Thyroid gland (tissue), 4 donors: ENCODE measurements around the gene DNAAF1.

ENCODE experiments used
- POLR2A ChIP-seq, 2 donors: fragments of 450-650 bp; IDR thresholded peaks; one replicate each; pipeline ENCODE4 v1.6.1; 2017; ENCODE audit warnings: antibody characterized with exemption in 2 of 2, mild to moderate bottlenecking in 2 of 2, moderate library complexity in 1 of 2
- TF ChIP-seq, protein P1 (sequence below), 6 experiments: fragments of 200-600 bp in 3 of 6; fragments of 450-650 bp in 3 of 6; sonication (generic) in 3 of 6; IDR thresholded peaks; one replicate each; pipeline ENCODE4 v1.5.1; 2016 to 2019; ENCODE audit warnings: antibody characterized with exemption in 6 of 6, mild to moderate bottlenecking in 2 of 6, inconsistent platforms in 1 of 6, moderate library complexity in 1 of 6

DNA sequence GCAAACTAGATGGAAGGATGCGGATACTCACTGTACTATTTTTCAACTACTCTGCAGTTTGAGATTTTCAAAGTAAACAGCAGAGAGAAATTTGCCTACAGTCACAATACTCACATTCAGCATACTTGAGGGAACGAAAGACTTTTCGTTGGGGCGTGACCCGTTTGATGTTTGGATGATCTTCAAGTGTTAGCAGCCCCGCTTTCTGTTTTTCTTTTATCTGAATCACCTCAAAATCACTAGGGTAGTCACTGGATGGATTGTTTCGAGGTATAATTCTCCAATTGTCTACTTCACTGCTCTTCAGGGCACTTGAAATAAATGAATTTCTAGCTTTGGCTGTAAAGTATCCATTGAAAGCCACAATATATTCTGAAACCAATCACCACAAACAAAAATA is 46.2 kb upstream of the DNAAF1 start:
- TF ChIP-seq, protein P1, sequence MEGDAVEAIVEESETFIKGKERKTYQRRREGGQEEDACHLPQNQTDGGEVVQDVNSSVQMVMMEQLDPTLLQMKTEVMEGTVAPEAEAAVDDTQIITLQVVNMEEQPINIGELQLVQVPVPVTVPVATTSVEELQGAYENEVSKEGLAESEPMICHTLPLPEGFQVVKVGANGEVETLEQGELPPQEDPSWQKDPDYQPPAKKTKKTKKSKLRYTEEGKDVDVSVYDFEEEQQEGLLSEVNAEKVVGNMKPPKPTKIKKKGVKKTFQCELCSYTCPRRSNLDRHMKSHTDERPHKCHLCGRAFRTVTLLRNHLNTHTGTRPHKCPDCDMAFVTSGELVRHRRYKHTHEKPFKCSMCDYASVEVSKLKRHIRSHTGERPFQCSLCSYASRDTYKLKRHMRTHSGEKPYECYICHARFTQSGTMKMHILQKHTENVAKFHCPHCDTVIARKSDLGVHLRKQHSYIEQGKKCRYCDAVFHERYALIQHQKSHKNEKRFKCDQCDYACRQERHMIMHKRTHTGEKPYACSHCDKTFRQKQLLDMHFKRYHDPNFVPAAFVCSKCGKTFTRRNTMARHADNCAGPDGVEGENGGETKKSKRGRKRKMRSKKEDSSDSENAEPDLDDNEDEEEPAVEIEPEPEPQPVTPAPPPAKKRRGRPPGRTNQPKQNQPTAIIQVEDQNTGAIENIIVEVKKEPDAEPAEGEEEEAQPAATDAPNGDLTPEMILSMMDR (IDR thresholded peaks at IDR 0.05): no peak
- no peak for TF ChIP-seq POLR2A (IDR thresholded peaks at IDR 0.05)
